ENCODE data around the gene DCP2.

The DCP2 gene

GRCh38 chr5:113053511-113053995, 77.0 kb downstream of the DCP2 start:
- H3K9me3 ChIP-seq (ENCODE audit: control insufficient read depth, insufficient read depth, low read depth, low read length) = no peaks in the 10 kb centered on the region
- H3K4me1 ChIP-seq (ENCODE audit: control insufficient read depth, insufficient read depth, low read length) = no peaks in the 10 kb centered on the region
- no peak overlapping the region for H3K4me3 ChIP-seq (ENCODE audit: low read depth, low read length)
- no peak overlapping the region for H3K27ac ChIP-seq (ENCODE audit: extremely low read depth, low read depth, low read length)
- peaks cover 0 to 62% of the 10 kb centered on the region in 2 experiments; a peak in 2 of 3 replicates for H3K36me3 ChIP-seq (ENCODE audit: control insufficient read depth in 2 of 2, insufficient read depth in 1 of 2, low read length in 2 of 2)
- TF ChIP-seq, protein P1, sequence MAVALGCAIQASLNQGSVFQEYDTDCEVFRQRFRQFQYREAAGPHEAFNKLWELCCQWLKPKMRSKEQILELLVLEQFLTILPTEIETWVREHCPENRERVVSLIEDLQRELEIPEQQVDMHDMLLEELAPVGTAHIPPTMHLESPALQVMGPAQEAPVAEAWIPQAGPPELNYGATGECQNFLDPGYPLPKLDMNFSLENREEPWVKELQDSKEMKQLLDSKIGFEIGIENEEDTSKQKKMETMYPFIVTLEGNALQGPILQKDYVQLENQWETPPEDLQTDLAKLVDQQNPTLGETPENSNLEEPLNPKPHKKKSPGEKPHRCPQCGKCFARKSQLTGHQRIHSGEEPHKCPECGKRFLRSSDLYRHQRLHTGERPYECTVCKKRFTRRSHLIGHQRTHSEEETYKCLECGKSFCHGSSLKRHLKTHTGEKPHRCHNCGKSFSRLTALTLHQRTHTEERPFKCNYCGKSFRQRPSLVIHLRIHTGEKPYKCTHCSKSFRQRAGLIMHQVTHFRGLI (tag by site-specific recombination; IDR thresholded peaks at IDR 0.05) = no peak
- TF ChIP-seq ZNF776 (tag by site-specific recombination; IDR thresholded peaks at IDR 0.05; ENCODE audit: borderline replicate concordance) (no peak), ZNF404 (tag by site-specific recombination; IDR thresholded peaks at IDR 0.05) (no peak), ZNF473 (tag by site-specific recombination; IDR thresholded peaks at IDR 0.05) (no peak), ZNF366 (tag by site-specific recombination; conservative IDR thresholded peaks at IDR 0.05) (no peak), ZNF211 (tag by site-specific recombination; IDR thresholded peaks at IDR 0.05; ENCODE audit: low read depth) (no peak), ZNF202 (tag by site-specific recombination; IDR thresholded peaks at IDR 0.05; ENCODE audit: borderline replicate concordance) (no peak), ZNF843 (tag by site-specific recombination; IDR thresholded peaks at IDR 0.05) (no peak), ZNF37A (tag by site-specific recombination; IDR thresholded peaks at IDR 0.05) (no peak), MZF1 (tag by site-specific recombination; IDR thresholded peaks at IDR 0.05; ENCODE audit: borderline replicate concordance) (no peak), ZNF184 (tag by site-specific recombination; IDR thresholded peaks at IDR 0.05) (no peak), ZNF792 (tag by site-specific recombination; IDR thresholded peaks at IDR 0.05) (no peak), ZNF132 (tag by site-specific recombination; IDR thresholded peaks at IDR 0.05; ENCODE audit: borderline replicate concordance) (no peak), ZNF398 (tag by site-specific recombination; IDR thresholded peaks at IDR 0.05) (no peak), ZNF221 (tag by site-specific recombination; IDR thresholded peaks at IDR 0.05; ENCODE audit: borderline replicate concordance) (no peak), ZNF324 (tag by site-specific recombination; IDR thresholded peaks at IDR 0.05) (no peak), GLIS2 (tag by site-specific recombination; IDR thresholded peaks at IDR 0.05) (no peak), ZNF639 (tag by site-specific recombination; IDR thresholded peaks at IDR 0.05) (no peak), ZNF530 (tag by site-specific recombination; IDR thresholded peaks at IDR 0.05; ENCODE audit: low read depth) (no peak)
- TF ChIP-seq, protein P2, sequence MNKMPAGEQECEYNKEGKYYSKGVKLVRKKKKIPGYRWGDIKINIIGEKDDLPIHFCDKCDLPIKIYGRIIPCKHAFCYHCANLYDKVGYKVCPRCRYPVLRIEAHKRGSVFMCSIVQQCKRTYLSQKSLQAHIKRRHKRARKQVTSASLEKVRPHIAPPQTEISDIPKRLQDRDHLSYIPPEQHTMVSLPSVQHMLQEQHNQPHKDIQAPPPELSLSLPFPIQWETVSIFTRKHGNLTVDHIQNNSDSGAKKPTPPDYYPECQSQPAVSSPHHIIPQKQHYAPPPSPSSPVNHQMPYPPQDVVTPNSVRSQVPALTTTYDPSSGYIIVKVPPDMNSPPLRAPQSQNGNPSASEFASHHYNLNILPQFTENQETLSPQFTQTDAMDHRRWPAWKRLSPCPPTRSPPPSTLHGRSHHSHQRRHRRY (tag by site-specific recombination; IDR thresholded peaks at IDR 0.05) = no peak
- CTCF ChIA-PET = interaction anchor here (0.5 to 1.3 kb wide), 2 partner anchors 248 to 277 kb away, joined by 3 to 5 read pairs; no protein-coding TSS in a partner anchor
- POLR2A ChIA-PET = no interaction called here

- no peaks in the 10 kb centered on the region for H3K9me3 ChIP-seq (ENCODE audit: control insufficient read depth, insufficient read depth, low read depth, low read length)
- ChIA-PET CTCF (interaction anchor here (1.3 kb wide), 1 partner anchor 275 kb away, joined by 5 read pairs; no protein-coding TSS in a partner anchor), POLR2A (no interaction called here)
- no peak overlapping the region for H3K4me3 ChIP-seq (ENCODE audit: low read depth, low read length)
- H3K4me1 ChIP-seq (ENCODE audit: control insufficient read depth, insufficient read depth, low read length) = no peaks in the 10 kb centered on the region; the same call in 1 of the 2 replicates
- H3K36me3 ChIP-seq (ENCODE audit: control insufficient read depth in 2 of 2, insufficient read depth in 1 of 2, low read length in 2 of 2) = peaks cover 0 to 52% of the 10 kb centered on the region in 2 experiments; a peak in 2 of 3 replicates
- no peak for TF ChIP-seq ZNF366 (tag by site-specific recombination; conservative IDR thresholded peaks at IDR 0.05)
- H3K27ac ChIP-seq (ENCODE audit: extremely low read depth, low read depth, low read length) = no peak overlapping the region
These were observed 78.3 kb downstream of the DCP2 start for GRCh38 chr5:113054899-113055298.

All from HEK293 (cell line).